HL-60 (cell line): ENCODE data around the gene NCL.

Experiments
- CTCF ChIP-seq: IDR thresholded peaks from one replicate; pipeline ENCODE4 v1.5.1; 2011; ENCODE audit warnings: low read length, control low read depth, inconsistent platforms; ENCODE audit not compliant: insufficient read depth
- GABPA ChIP-seq: IDR thresholded peaks from 2 replicates; pipeline ENCODE4 v1.6.1; 2012; ENCODE audit warnings: low read depth

DNA sequence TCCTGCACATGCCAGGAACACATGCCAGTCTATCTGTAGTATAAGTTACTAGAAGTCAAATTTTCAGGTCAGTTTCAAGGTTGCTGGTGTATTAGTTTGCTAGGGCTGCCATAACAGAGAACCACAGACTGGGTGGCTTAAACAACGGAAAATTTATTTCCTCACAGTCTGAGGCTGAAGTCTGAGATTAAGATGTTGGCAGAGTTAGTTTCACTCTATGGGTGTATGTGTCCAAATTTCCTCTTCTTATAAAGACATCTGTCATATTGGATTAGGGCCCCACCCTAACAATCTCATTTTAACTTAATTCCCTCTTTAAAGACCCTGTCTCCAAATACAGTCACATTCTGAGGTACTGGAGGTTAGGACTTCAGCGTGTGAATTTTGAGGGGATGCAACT is 42.2 kb downstream of the NCL start:
- TF ChIP-seq CTCF (no peak), GABPA (no peak)
